GM12878 (cell line): ENCODE data around the gene PCIF1. TPM values are rescaled to one million over a fixed set of nuclear protein-coding genes. Genes with fewer than 3 reads are reported as not detected.

Experiments
- ATAC-seq: fragments of 200-7000 bp; cut with Tn5 transposase; 3 replicates; pipeline ENCODE4 v1.9.1; 2020; ENCODE audit warnings: mild to moderate bottlenecking, moderate library complexity
- BruUV-seq: library from RNA; stranded (reverse); fragments of 400-500 nt; replicated peaks from 2 replicates; lab custom pipeline; 2021; lab: Mats Ljungman, UMichigan
- CTCF ChIA-PET: fragments of 300-600 bp; sonication (Branson Sonifier 250); formaldehyde crosslinking; extraction: SDS; loops from one replicate; lab custom pipeline; 2021; ENCODE audit warnings: inconsistent platforms; lab: Yijun Ruan, JAX
- POLR2A ChIA-PET: fragments of 350-600 bp; formaldehyde crosslinking; extraction: SDS; loops from one replicate; lab custom pipeline; 2021; ENCODE audit warnings: inconsistent platforms; lab: Charles Lee
- RAD21 ChIA-PET: fragments of 300-600 bp; sonication (Branson Sonifier 250); formaldehyde crosslinking; loops from one replicate; lab custom pipeline; 2023; ENCODE audit warnings: antibody characterized with exemption; ENCODE audit not compliant: unreplicated experiment; lab: Charles Lee
- SMC1A ChIA-PET: fragments of 300-600 bp; sonication (Branson Sonifier 250); formaldehyde crosslinking; loops from one replicate; lab custom pipeline; 2023; ENCODE audit not compliant: unreplicated experiment, uncharacterized antibody; lab: Charles Lee
- DNase-seq: peaks from one replicate; pipeline ENCODE4 v3.0.0-alpha.2; 2011; ENCODE audit warnings: low read depth, low spot score
- FAIRE-seq: peaks from 3 replicates; lab custom pipeline; 2011; peaks lifted over from hg19 to GRCh38; lab: Jason Lieb, UNC
- H2AFZ ChIP-seq: 2 replicates; pipeline ENCODE4 v1.6.0; 2011; ENCODE audit warnings: low read depth, low read length, control low read depth; ENCODE audit not compliant: control insufficient read depth
- H3K27ac ChIP-seq: 2 replicates; pipeline ENCODE4 v1.5.1; 2011; ENCODE audit warnings: control low read depth; ENCODE audit not compliant: control insufficient read depth, insufficient read depth
- H3K27me3 ChIP-seq, 2 experiments: replicated peaks in 1 of 2; 2 replicates each; pipeline versions ENCODE4 v1.6.0 to v1.6.1; 2011; ENCODE audit warnings: low read length in 1 of 2; ENCODE audit not compliant: control insufficient read depth in 2 of 2, insufficient read depth in 2 of 2
- H3K36me3 ChIP-seq, 2 experiments: 2 replicates each; pipeline ENCODE4 v1.5.1; 2011; ENCODE audit warnings: low read length in 1 of 2; ENCODE audit not compliant: control insufficient read depth in 2 of 2, insufficient read depth in 2 of 2
- H3K4me1 ChIP-seq: 2 replicates; pipeline ENCODE4 v1.6.1; 2011; ENCODE audit warnings: mild to moderate bottlenecking, low read length, moderate library complexity, mixed read lengths; ENCODE audit not compliant: control insufficient read depth, insufficient read depth
- H3K4me2 ChIP-seq: 2 replicates; pipeline ENCODE4 v1.6.0; 2011; ENCODE audit warnings: control low read depth; ENCODE audit not compliant: control insufficient read depth, insufficient read depth
- H3K4me3 ChIP-seq: fragments of 200-600 bp; sonication (generic); 2 replicates; pipeline ENCODE4 v1.5.1; 2016
- H3K79me2 ChIP-seq: 2 replicates; pipeline ENCODE4 v1.6.0; 2011; ENCODE audit warnings: low read length; ENCODE audit not compliant: control insufficient read depth, insufficient read depth
- H3K9ac ChIP-seq: 2 replicates; pipeline ENCODE4 v1.8.0; 2011; ENCODE audit warnings: low read length, control low read depth, mixed read lengths; ENCODE audit not compliant: control insufficient read depth, insufficient read depth
- H3K9me3 ChIP-seq: replicated peaks from 3 replicates; pipeline ENCODE4 v1.5.1; 2011; ENCODE audit warnings: mild to moderate bottlenecking, low read length; ENCODE audit not compliant: control insufficient read depth, insufficient read depth
- H4K20me1 ChIP-seq: 2 replicates; pipeline ENCODE4 v1.6.0; 2011; ENCODE audit not compliant: control insufficient read depth, insufficient read depth
- BHLHE40 ChIP-seq, 2 experiments: fragments of 450-650 bp in 1 of 2; IDR thresholded peaks; 2 replicates each; pipeline ENCODE4 v1.6.1; 2011 to 2017; ENCODE audit warnings: low read depth in 2 of 2, borderline replicate concordance in 1 of 2, improper control_type of control experiment in 1 of 2, low read length in 1 of 2, mild to moderate bottlenecking in 1 of 2
- IKZF1 ChIP-seq: fragments of 450-650 bp; conservative IDR thresholded peaks from 2 replicates; pipeline ENCODE4 v1.6.1; 2017; ENCODE audit warnings: antibody characterized with exemption, mild to moderate bottlenecking
- MXI1 ChIP-seq: fragments of 150-350 bp; IDR thresholded peaks from 2 replicates; pipeline ENCODE4 v1.6.1; 2011; ENCODE audit warnings: low read depth, mild to moderate bottlenecking, inconsistent platforms, low read length, improper control_type of control experiment
- POLR2A ChIP-seq: IDR thresholded peaks from 2 replicates; pipeline ENCODE4 v1.6.1; 2011; ENCODE audit warnings: low read depth, mild to moderate bottlenecking, low read length
- RCOR1 ChIP-seq: conservative IDR thresholded peaks from 2 replicates; pipeline ENCODE4 v1.6.1; 2012; ENCODE audit warnings: low read depth, low read length, improper control_type of control experiment
- WGBS: methylation state at CpG from one replicate; pipeline ENCODE4 v1.1.6; 2016; ENCODE audit warnings: low lambda C conversion rate; ENCODE audit not compliant: insufficient replicate concordance, insufficient coverage; ENCODE audit errors: missing lambda C conversion rate; 5-methylcytosine and 5-hydroxymethylcytosine counted together
- in situ Hi-C: fragments of 300-500 bp; cut with MboI; formaldehyde crosslinking; loops from 9 replicates; pipeline ENCODE4 v1.14.3; 2018; ENCODE audit warnings: mixed read lengths
- intact Hi-C: fragments of 100-400 bp; cut with micrococcal nuclease; formaldehyde crosslinking; loops from one replicate; pipeline ENCODE4 v1.14.2; 2022; ENCODE audit not compliant: unreplicated experiment
- polyA plus RNA-seq, 11 experiments: library from polyadenylated mRNA; depleted of rRNA in 4 of 11; unstranded in 6 of 11; stranded (reverse) in 5 of 11; fragments of >200 nt; fragmentation: Nextera tagmentation in 4 of 11; fragmentation: Illumina TruSeq in 1 of 11; extraction: Ambion mirVana in 4 of 11; extraction: Trizol in 1 of 11; gene quantifications; 1 replicate in 1 of 11; 2 replicates in 10 of 11; pipeline versions ENCODE4 v1.2.1 to v1.2.3, GENCODE V29; 2011 to 2016; ENCODE audit warnings: inconsistent platforms in 2 of 11, missing spikeins in 2 of 11, low read depth in 1 of 11
- total RNA-seq, 4 experiments: library from RNA; depleted of rRNA in 3 of 4; stranded (reverse); fragments of >200 nt in 3 of 4; fragmentation: Illumina TruSeq in 1 of 4; extraction: Trizol in 1 of 4; gene quantifications; 2 replicates each; pipeline versions ENCODE4 v1.2.1 to v1.2.3, GENCODE V29; 2013 to 2021
- TF ChIP-seq, protein P1 (sequence below): IDR thresholded peaks from 2 replicates; pipeline ENCODE4 v1.6.1; 2012; ENCODE audit warnings: low read depth, low read length, improper control_type of control experiment

Gene PCIF1
- total and polyA plus RNA-seq, 10 of the 15 experiments (the other 5 are each of a cell fraction or from before 2014, with no cell fraction given): 8.4 to 32.9 (median 17.6) TPM

- TF ChIP-seq, protein P1, sequence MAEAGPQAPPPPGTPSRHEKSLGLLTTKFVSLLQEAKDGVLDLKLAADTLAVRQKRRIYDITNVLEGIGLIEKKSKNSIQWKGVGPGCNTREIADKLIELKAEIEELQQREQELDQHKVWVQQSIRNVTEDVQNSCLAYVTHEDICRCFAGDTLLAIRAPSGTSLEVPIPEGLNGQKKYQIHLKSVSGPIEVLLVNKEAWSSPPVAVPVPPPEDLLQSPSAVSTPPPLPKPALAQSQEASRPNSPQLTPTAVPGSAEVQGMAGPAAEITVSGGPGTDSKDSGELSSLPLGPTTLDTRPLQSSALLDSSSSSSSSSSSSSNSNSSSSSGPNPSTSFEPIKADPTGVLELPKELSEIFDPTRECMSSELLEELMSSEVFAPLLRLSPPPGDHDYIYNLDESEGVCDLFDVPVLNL: no peak
- TF ChIP-seq MXI1 (no peak), IKZF1 (peak; percentile 56; the same call in 1 of the 2 replicates), RCOR1 (no peak)
Measured at GRCh38 chr20:45965169-45966002, 30.9 kb downstream of the PCIF1 start (continued).

DNA sequence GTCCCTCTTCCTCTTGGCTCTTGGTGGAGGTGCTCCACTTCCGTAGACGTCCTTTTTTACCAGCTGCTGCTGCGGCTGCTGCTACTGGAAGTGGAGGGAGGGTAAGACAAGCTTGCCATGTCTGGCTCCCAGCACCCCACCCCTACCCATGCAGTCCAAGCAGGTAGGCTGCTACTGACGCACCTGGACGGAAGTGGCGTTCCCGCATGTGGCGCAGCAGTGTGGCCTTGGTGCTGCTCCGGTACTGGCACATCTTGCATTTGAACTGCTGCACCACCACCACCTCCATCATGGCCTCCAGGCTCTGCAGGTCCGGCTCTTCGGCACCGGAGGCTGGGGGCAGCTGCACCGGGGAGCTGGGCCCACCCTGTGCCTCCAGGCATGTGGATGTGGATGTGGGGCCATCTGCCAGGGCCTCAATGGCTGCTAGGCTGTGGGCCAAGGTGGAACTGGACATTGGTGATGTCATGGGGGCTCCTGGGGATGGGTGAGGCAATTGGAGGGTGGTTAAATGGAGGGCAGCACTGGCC lies 33.1 kb downstream of the PCIF1 start:
- FAIRE-seq (no peak), DNase-seq (no peak), ATAC-seq (no peak)
- peaks cover 34% of the 10 kb centered on the region for H3K79me2 ChIP-seq
- no TSS peak for BruUV-seq
- no peak overlapping the region for H3K4me3 ChIP-seq
- H2AFZ ChIP-seq: no peak overlapping the region
- no peaks in the 10 kb centered on the region for H3K27me3 ChIP-seq
- ChIA-PET SMC1A (no interaction called here), POLR2A (no interaction called here), CTCF (interaction anchor here (0.8 to 4.1 kb wide), 5 partner anchors 14 to 110 kb away, joined by 3 to 33 read pairs (median 5); partner anchors contain the start of genes ACOT8, MMP9 and ZSWIM3), RAD21 (no interaction called here)
- H3K4me1 ChIP-seq: peaks cover 15% of the 10 kb centered on the region
- intact Hi-C loops: no loop called here
- TF ChIP-seq BHLHE40 (IDR thresholded peaks at IDR 0.05; ENCODE audit: borderline replicate concordance in 1 of 2, low read depth in 2 of 2, low read length in 1 of 2): no peak
- TF ChIP-seq POLR2A: peak; percentile 18; the same call in 1 of the 2 replicates
- in situ Hi-C loops: no loop called here
- H3K27ac ChIP-seq: no peak overlapping the region
- H4K20me1 ChIP-seq: no peaks in the 10 kb centered on the region
- H3K36me3 ChIP-seq: peaks cover 8 to 33% of the 10 kb centered on the region in 2 experiments
- no peak overlapping the region for H3K9ac ChIP-seq
- no peaks in the 10 kb centered on the region; the same call in 2 of the 3 replicates for H3K9me3 ChIP-seq
- H3K4me2 ChIP-seq: no peak overlapping the region
- WGBS: 96% methylated on average over 13 of the region's 13 CpGs
